Measurements from ENCODE around the gene DCTPP1. TPM values are rescaled to one million over a fixed set of nuclear protein-coding genes. Genes with fewer than 3 reads are reported as not detected.
"Not testable (repeated sequence)": the region's sequence is repeated elsewhere in the genome, so short reads cannot be mapped to it uniquely, and the experiment has no call there.

Gene DCTPP1
- total and polyA plus RNA-seq, 12 donors = 12.0 to 42.6 (median 29.7) TPM

- Histone ChIP-seq H3K4me1 (peaks cover 4 to 39% (median 33%) of the 10 kb centered on the region in 9 donors), H3K4me3 (no peak overlapping the region), H3K27ac (peak overlapping the region in 7 of 10 donors; percentile 85 to 96 (median 91)), H3K36me3 (peaks cover 0 to 19% (median 7%) of the 10 kb centered on the region in 9 donors), H3K9me3 (no peaks in the 10 kb centered on the region), H3K27me3 (no peaks in the 10 kb centered on the region)
- DNase-seq (no peak), ATAC-seq (no peak)
- intact Hi-C loops (cut with DNase I) = loop anchor here in 1 of 10 donors (5.0 kb wide), 1 partner anchor 42 kb away; the partner anchor contains the start of gene CD2BP2
- TF ChIP-seq CTCF (IDR thresholded peaks at IDR 0.05) = no peak
- 82 to 83% methylated on average over 23 of the region's 23 CpGs for WGBS, 2 donors
Measured at GRCh38 chr16:30398661-30399434, 31.0 kb downstream of the DCTPP1 start.

GRCh38 chr16:30397776-30398660 lies 31.8 kb downstream of the DCTPP1 start:
- no peaks in the 10 kb centered on the region for H3K27me3 ChIP-seq
- peaks cover 4 to 41% (median 33%) of the 10 kb centered on the region in 9 donors for H3K4me1 ChIP-seq
- ATAC-seq = no peak
- DNase-seq = no peak
- no peak for TF ChIP-seq CTCF (IDR thresholded peaks at IDR 0.05)
- no peaks in the 10 kb centered on the region for H3K9me3 ChIP-seq
- peaks cover 0 to 19% (median 7%) of the 10 kb centered on the region in 9 donors for H3K36me3 ChIP-seq
- H3K27ac ChIP-seq = no peak overlapping the region
- intact Hi-C loops (cut with DNase I) = loop anchor here in 1 of 10 donors (5.0 kb wide), 1 partner anchor 41 kb away; the partner anchor contains the start of gene CD2BP2
- WGBS, 2 donors = 94 to 95% methylated on average over 42 of the region's 42 CpGs
- no peak overlapping the region for H3K4me3 ChIP-seq

GRCh38 chr16:30397056-30397455 lies 32.8 kb downstream of the DCTPP1 start:
- Histone ChIP-seq H3K4me3 (no peak overlapping the region), H3K27ac (no peak overlapping the region), H3K27me3 (no peaks in the 10 kb centered on the region), H3K36me3 (peaks cover 0 to 19% (median 7%) of the 10 kb centered on the region in 9 donors), H3K4me1 (peaks cover 4 to 41% (median 33%) of the 10 kb centered on the region in 9 donors), H3K9me3 (no peaks in the 10 kb centered on the region)
- intact Hi-C loops (cut with DNase I) = loop anchor here in 1 of 10 donors (5.0 kb wide), 1 partner anchor 40 kb away; the partner anchor contains the start of gene CD2BP2
- ATAC-seq (no peak), DNase-seq (no peak)
- 58 to 66% methylated on average over 4 of the region's 4 CpGs for WGBS, 2 donors
- no peak for TF ChIP-seq CTCF (IDR thresholded peaks at IDR 0.05)

GRCh38 chr16:30396627-30397026 lies 33.2 kb downstream of the DCTPP1 start:
- ATAC-seq, DNase-seq, H3K27ac ChIP-seq, H3K9me3 ChIP-seq, H3K27me3 ChIP-seq: not testable (repeated sequence)
- intact Hi-C loops (cut with DNase I) = loop anchor here in 1 of 10 donors (5.0 kb wide), 1 partner anchor 39 kb away; the partner anchor contains the start of gene CD2BP2
- Histone ChIP-seq H3K4me1 (peaks cover 4 to 41% (median 33%) of the 10 kb centered on the region in 9 donors), H3K4me3 (peak overlapping the region in 4 of 10 donors; percentile 80 to 98 (median 86)), H3K36me3 (peaks cover 0 to 19% (median 7%) of the 10 kb centered on the region in 9 donors)
- 80 to 83% methylated on average over 4 of the region's 4 CpGs for WGBS, 2 donors
